ENCODE results near the gene ADCY9. TPM values are rescaled to one million over a fixed set of nuclear protein-coding genes. Genes with fewer than 3 reads are reported as not detected.

ADCY9 gene
- total RNA-seq, 1 donor from 2014 or later, result 11.4 TPM

DNA sequence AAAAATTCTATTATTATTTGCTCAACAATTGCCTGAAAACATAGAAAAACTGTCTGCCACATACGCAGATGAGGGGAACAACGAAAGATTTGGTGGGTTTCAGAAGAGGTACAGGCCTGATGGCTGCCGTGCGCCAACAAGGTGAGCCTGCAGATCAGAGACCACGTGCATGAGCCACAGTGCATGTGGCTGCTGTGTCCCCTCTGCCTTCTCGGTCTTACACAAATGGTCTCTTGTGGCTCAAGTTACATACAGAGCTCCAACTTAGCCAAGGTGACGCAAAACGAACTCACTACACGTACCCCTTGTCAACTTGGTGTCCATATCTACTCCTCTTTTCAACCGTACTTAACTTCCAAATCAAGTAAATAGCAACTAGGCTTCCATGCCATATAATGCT lies 82.3 kb downstream of the ADCY9 start:
- no peak overlapping the region for H3K27ac ChIP-seq (ENCODE audit: low read depth, low read length)
- Mint-ChIP-seq H3K9me3 (ENCODE audit: unreplicated experiment) (peaks cover 3% of the 10 kb centered on the region), H3K4me3 (ENCODE audit: unreplicated experiment) (no peak overlapping the region), H3K27me3 (ENCODE audit: low read depth, unreplicated experiment) (peaks cover 2% of the 10 kb centered on the region), H3K4me1 (ENCODE audit: low read depth, unreplicated experiment) (no peaks in the 10 kb centered on the region), H3K27ac (ENCODE audit: unreplicated experiment) (no peak overlapping the region), H3K36me3 (ENCODE audit: low read depth, unreplicated experiment) (peaks cover 2% of the 10 kb centered on the region)
- H3K4me1 ChIP-seq (ENCODE audit: insufficient read depth, low read length), result no peaks in the 10 kb centered on the region
- no peaks in the 10 kb centered on the region for H3K27me3 ChIP-seq (ENCODE audit: insufficient read depth, low read length)
- H4K20me1 ChIP-seq (ENCODE audit: insufficient read depth, low read length), result no peaks in the 10 kb centered on the region
- DNase-seq (ENCODE audit: low read depth) (no peak), FAIRE-seq (no peak)
- no peaks in the 10 kb centered on the region for H3K79me2 ChIP-seq (ENCODE audit: insufficient read depth, low read length)
- no peak overlapping the region for H3K4me2 ChIP-seq (ENCODE audit: low read length)
- H3K9ac ChIP-seq (ENCODE audit: low read length), result no peak overlapping the region
- no peak overlapping the region for H3K4me3 ChIP-seq (ENCODE audit: insufficient read depth, low read depth, low read length)
- no peaks in the 10 kb centered on the region for H3K9me3 ChIP-seq (ENCODE audit: insufficient read depth, low read depth, low read length)
- TF ChIP-seq, protein P1, sequence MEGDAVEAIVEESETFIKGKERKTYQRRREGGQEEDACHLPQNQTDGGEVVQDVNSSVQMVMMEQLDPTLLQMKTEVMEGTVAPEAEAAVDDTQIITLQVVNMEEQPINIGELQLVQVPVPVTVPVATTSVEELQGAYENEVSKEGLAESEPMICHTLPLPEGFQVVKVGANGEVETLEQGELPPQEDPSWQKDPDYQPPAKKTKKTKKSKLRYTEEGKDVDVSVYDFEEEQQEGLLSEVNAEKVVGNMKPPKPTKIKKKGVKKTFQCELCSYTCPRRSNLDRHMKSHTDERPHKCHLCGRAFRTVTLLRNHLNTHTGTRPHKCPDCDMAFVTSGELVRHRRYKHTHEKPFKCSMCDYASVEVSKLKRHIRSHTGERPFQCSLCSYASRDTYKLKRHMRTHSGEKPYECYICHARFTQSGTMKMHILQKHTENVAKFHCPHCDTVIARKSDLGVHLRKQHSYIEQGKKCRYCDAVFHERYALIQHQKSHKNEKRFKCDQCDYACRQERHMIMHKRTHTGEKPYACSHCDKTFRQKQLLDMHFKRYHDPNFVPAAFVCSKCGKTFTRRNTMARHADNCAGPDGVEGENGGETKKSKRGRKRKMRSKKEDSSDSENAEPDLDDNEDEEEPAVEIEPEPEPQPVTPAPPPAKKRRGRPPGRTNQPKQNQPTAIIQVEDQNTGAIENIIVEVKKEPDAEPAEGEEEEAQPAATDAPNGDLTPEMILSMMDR (IDR thresholded peaks at IDR 0.05; ENCODE audit: insufficient read depth, low read depth, low read length), result no peak
- TF ChIP-seq EZH2 (IDR thresholded peaks at IDR 0.05; ENCODE audit: insufficient read depth, low read length), result no peak
- H2AFZ ChIP-seq (ENCODE audit: low read depth, low read length), result no peak overlapping the region
- no peaks in the 10 kb centered on the region for H3K36me3 ChIP-seq (ENCODE audit: insufficient read depth, low read length)

- H3K4me1 Mint-ChIP-seq (ENCODE audit: low read depth, unreplicated experiment), result no peaks in the 10 kb centered on the region
- H3K9me3 Mint-ChIP-seq (ENCODE audit: unreplicated experiment), result peaks cover 3% of the 10 kb centered on the region
- H3K36me3 Mint-ChIP-seq (ENCODE audit: low read depth, unreplicated experiment), result peaks cover 2% of the 10 kb centered on the region
- H3K9me3 ChIP-seq (ENCODE audit: insufficient read depth, low read depth, low read length), result no peaks in the 10 kb centered on the region
- H3K27ac Mint-ChIP-seq (ENCODE audit: unreplicated experiment), result no peak overlapping the region
- no peak overlapping the region for H3K4me2 ChIP-seq (ENCODE audit: low read length)
- H3K36me3 ChIP-seq (ENCODE audit: insufficient read depth, low read length), result no peaks in the 10 kb centered on the region
- H2AFZ ChIP-seq (ENCODE audit: low read depth, low read length), result no peak overlapping the region
- no peak overlapping the region for H3K4me3 ChIP-seq (ENCODE audit: insufficient read depth, low read depth, low read length)
- H4K20me1 ChIP-seq (ENCODE audit: insufficient read depth, low read length), result no peaks in the 10 kb centered on the region
- TF ChIP-seq EZH2 (IDR thresholded peaks at IDR 0.05; ENCODE audit: insufficient read depth, low read length), result no peak
- TF ChIP-seq, protein P1 (IDR thresholded peaks at IDR 0.05; ENCODE audit: insufficient read depth, low read depth, low read length), result no peak
- H3K9ac ChIP-seq (ENCODE audit: low read length), result no peak overlapping the region
- peaks cover 2% of the 10 kb centered on the region for H3K27me3 Mint-ChIP-seq (ENCODE audit: low read depth, unreplicated experiment)
- FAIRE-seq, result no peak
- no peaks in the 10 kb centered on the region for H3K79me2 ChIP-seq (ENCODE audit: insufficient read depth, low read length)
- peak; percentile 6 for DNase-seq (ENCODE audit: low read depth)
- H3K4me1 ChIP-seq (ENCODE audit: insufficient read depth, low read length), result no peaks in the 10 kb centered on the region
- H3K4me3 Mint-ChIP-seq (ENCODE audit: unreplicated experiment), result no peak overlapping the region
- H3K27me3 ChIP-seq (ENCODE audit: insufficient read depth, low read length), result no peaks in the 10 kb centered on the region
- no peak overlapping the region for H3K27ac ChIP-seq (ENCODE audit: low read depth, low read length)
Measured at GRCh38 chr16:4032768-4033167, 83.5 kb downstream of the ADCY9 start.

GRCh38 chr16:4028144-4028543 lies 88.1 kb downstream of the ADCY9 start:
- Histone ChIP-seq H3K36me3 (ENCODE audit: insufficient read depth, low read length) (no peaks in the 10 kb centered on the region), H3K4me3 (ENCODE audit: insufficient read depth, low read depth, low read length) (no peak overlapping the region), H2AFZ (ENCODE audit: low read depth, low read length) (no peak overlapping the region), H3K9me3 (ENCODE audit: insufficient read depth, low read depth, low read length) (no peaks in the 10 kb centered on the region), H3K9ac (ENCODE audit: low read length) (no peak overlapping the region), H3K4me2 (ENCODE audit: low read length) (no peak overlapping the region), H4K20me1 (ENCODE audit: insufficient read depth, low read length) (no peaks in the 10 kb centered on the region), H3K27ac (ENCODE audit: low read depth, low read length) (no peak overlapping the region), H3K4me1 (ENCODE audit: insufficient read depth, low read length) (no peaks in the 10 kb centered on the region), H3K79me2 (ENCODE audit: insufficient read depth, low read length) (no peaks in the 10 kb centered on the region), H3K27me3 (ENCODE audit: insufficient read depth, low read length) (no peaks in the 10 kb centered on the region)
- H3K27me3 Mint-ChIP-seq (ENCODE audit: low read depth, unreplicated experiment), result no peaks in the 10 kb centered on the region
- peaks cover 6% of the 10 kb centered on the region for H3K9me3 Mint-ChIP-seq (ENCODE audit: unreplicated experiment)
- peaks cover 9% of the 10 kb centered on the region for H3K36me3 Mint-ChIP-seq (ENCODE audit: low read depth, unreplicated experiment)
- no peak overlapping the region for H3K4me3 Mint-ChIP-seq (ENCODE audit: unreplicated experiment)
- TF ChIP-seq, protein P1 (IDR thresholded peaks at IDR 0.05; ENCODE audit: insufficient read depth, low read depth, low read length), result no peak
- no peak for TF ChIP-seq EZH2 (IDR thresholded peaks at IDR 0.05; ENCODE audit: insufficient read depth, low read length)
- no peaks in the 10 kb centered on the region for H3K4me1 Mint-ChIP-seq (ENCODE audit: low read depth, unreplicated experiment)
- no peak for FAIRE-seq
- DNase-seq (ENCODE audit: low read depth), result no peak
- H3K27ac Mint-ChIP-seq (ENCODE audit: unreplicated experiment), result no peak overlapping the region

All from astrocyte (in vitro differentiated cells and primary cell).